Measurements from ENCODE around the gene TSHZ3.

Gene TSHZ3

DNA sequence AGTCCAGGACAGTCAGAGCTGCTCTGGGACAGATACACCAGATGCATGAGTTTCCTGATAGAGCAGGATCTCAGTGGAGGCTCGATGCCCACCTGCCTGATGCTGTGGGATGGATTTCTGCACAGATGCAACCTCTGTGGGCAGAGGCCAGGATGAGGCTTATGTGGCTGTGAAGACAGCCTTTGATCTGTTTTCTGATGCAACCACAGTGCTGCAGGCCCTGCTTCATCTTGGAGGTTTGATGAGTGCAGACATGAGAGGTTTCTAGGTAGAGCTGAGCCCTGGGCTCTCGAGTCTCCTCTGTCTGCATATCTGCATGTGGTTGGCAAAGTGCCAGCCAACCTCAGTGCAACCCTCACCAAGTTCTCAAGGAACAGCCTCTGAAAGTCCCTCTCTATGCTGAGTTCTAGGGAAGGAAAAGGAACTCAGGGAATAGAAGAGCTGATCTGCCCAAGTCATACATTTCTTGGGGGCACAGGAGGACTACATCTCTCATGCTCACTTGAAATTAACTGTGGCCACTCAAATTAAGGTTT, 23.1 kb upstream of the TSHZ3 start:
- TF ChIP-seq, protein P1, sequence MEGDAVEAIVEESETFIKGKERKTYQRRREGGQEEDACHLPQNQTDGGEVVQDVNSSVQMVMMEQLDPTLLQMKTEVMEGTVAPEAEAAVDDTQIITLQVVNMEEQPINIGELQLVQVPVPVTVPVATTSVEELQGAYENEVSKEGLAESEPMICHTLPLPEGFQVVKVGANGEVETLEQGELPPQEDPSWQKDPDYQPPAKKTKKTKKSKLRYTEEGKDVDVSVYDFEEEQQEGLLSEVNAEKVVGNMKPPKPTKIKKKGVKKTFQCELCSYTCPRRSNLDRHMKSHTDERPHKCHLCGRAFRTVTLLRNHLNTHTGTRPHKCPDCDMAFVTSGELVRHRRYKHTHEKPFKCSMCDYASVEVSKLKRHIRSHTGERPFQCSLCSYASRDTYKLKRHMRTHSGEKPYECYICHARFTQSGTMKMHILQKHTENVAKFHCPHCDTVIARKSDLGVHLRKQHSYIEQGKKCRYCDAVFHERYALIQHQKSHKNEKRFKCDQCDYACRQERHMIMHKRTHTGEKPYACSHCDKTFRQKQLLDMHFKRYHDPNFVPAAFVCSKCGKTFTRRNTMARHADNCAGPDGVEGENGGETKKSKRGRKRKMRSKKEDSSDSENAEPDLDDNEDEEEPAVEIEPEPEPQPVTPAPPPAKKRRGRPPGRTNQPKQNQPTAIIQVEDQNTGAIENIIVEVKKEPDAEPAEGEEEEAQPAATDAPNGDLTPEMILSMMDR (IDR thresholded peaks at IDR 0.05), result no peak
- no peak for TF ChIP-seq ZFX (IDR thresholded peaks at IDR 0.05; ENCODE audit: borderline replicate concordance)
- H3K27ac ChIP-seq, result no peak overlapping the region

DNA sequence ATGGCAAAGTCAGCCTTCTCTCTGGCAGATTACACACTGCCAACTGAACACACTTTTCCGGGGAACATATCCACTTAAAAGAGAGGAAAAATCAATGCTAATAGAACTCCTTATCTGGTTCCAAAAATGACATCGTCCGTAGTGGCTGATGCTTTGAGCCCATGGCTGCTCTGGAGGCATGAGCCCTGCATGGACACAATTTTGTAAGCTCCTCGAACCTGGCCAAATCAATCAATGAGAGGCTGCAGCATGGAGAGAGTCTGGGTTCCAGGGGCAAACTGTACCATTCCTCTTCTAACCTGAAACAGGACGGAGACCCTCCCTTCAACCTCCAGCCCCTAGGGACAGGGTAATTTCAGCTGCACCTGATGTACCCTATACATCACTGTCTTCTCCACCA, 21.0 kb upstream of the TSHZ3 start:
- H3K27ac ChIP-seq, result no peak overlapping the region

DNA sequence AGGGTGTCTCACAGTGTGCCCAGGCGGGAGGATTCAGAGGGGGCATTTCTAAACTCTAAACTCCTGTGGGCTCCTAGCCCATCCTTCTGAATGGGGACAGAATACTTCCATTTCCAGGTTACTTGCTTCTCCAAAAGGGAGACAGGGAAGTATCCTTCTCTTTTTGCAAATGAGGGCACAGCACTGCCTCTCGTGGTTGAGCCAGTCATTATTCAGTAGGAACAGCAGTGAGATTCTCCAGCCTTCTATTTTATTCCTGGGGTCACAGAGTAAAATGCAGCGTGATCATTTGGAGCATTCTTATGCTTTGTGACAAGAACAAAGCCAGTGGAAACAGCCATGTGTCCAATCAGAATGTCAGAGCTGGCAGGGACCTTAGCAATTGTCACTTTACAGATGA, 15.7 kb upstream of the TSHZ3 start:
- TF ChIP-seq ZFX (IDR thresholded peaks at IDR 0.05; ENCODE audit: borderline replicate concordance), result no peak
- TF ChIP-seq, protein P1 (IDR thresholded peaks at IDR 0.05), result 0 out of 2 replicates have a peak, but pooled peaks have one; percentile 7
- no peak overlapping the region for H3K27ac ChIP-seq

More for the DNA sequence above, 21.0 kb upstream of the TSHZ3 start:
- TF ChIP-seq ZFX (IDR thresholded peaks at IDR 0.05; ENCODE audit: borderline replicate concordance), result no peak
- TF ChIP-seq, protein P1 (IDR thresholded peaks at IDR 0.05), result no peak

DNA sequence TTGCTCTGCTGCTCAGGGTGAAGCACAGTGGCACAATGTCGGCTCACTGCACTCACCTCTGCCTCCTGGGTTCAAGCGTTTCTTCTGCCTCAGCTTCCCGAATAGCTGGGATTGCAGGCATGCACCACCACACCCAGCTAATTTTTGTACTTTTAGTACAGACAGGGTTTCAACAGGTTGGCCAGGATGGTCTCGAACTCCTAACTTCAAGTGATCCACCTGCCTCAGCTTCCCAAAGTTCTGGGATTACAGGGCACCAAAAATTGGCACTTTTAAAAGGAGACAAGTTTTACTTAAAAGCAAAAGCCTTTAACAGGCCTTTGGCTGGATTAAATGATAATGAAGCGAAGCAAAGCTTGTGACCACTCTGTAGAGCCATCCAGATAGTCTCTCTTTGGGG, 12.5 kb upstream of the TSHZ3 start:
- no peak overlapping the region for H3K27ac ChIP-seq
- TF ChIP-seq, protein P1 (IDR thresholded peaks at IDR 0.05), result no peak
- TF ChIP-seq ZFX (IDR thresholded peaks at IDR 0.05; ENCODE audit: borderline replicate concordance), result no peak

DNA sequence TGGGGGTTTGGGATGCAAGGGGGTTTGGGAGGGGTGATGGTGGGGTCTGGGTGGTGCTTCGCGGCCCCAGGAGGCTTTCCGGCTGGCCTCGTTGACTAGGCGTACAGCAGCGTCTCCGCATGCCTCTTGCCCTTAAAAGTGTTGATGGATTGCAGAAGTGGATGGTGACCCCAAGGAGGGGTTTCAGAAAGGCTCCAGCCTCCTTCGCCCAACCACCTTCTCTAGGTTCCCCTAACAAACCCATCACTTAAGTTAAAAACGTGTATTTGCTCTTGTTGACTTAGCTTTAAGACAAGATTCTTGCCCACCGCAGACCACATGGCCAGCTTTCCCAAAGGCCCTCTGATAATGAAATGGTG, 8.1 kb upstream of the TSHZ3 start:
- TF ChIP-seq, protein P1 (IDR thresholded peaks at IDR 0.05), result no peak; the same call in 1 of the 2 replicates
- TF ChIP-seq ZFX (IDR thresholded peaks at IDR 0.05; ENCODE audit: borderline replicate concordance), result no peak
- no peak overlapping the region for H3K27ac ChIP-seq

DNA sequence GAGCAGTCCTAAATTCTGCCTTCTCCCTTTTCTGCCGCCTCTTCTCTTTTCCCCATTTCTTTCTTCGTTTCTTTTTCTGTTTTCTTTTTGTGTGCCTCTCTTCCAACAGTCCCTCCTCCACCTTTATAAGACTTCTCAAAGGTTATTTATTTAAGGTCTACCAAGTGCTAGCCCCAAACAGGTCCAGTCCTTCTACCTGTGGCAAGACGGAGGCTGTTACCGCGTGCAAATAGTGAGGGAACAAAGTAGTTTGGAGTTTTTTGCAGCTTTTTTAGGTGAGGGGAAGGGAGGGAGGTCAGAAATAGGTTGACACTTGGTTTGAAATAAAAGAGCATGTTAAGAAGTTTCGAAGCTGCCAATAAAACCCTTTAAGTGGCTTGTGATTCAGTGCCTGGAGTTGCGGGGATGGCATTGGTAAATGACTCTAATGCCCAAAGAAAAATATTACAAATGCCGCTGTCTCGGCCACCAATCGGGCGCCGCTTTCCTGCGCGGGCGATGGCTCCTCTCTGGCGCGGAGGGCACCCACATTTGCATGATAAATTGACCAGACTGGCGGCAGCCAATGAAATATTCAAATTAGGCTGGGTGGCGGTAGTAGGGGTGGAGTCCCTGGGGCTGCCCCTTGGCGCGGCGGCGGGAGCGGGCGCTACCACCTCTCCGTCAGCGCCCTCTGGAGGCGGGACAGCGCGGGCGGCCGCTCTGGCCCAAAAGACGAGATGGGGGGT, 7.5 kb upstream of the TSHZ3 start:
- no peak overlapping the region for H3K27ac ChIP-seq
- TF ChIP-seq ZFX (IDR thresholded peaks at IDR 0.05; ENCODE audit: borderline replicate concordance), result no peak
- TF ChIP-seq, protein P1 (IDR thresholded peaks at IDR 0.05), result peak; percentile 35

DNA sequence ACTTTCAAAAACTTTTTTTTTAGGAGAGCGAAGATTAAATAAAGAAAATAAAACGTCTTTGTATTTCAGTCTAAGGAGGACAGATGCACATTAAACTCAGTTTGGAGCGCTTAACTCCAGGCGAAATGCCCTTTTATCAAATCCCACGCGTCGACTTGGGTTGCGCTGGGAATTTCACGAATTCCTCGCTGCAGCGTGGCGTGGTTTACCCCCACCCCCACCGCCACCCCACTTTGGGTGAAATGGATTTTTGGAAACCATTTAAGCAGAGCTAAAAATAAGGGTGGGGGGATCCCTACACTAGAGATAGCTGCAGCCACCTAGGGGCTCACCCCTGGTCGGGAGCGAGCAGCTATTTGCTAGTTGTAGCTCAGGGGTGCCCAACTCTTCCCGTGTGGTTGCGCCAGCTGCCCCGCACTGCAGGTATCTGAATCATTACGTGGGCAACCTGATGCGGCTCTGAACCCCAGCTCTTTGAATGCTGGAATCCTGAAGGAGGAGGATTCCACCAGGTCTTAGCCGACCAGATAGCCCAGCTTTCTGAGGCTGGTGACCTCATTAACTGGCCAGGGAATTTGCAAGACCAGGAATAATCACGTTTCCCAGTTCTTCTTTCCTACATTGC, 6.5 kb upstream of the TSHZ3 start:
- no peak for TF ChIP-seq ZFX (IDR thresholded peaks at IDR 0.05; ENCODE audit: borderline replicate concordance)
- TF ChIP-seq, protein P1 (IDR thresholded peaks at IDR 0.05), result no peak
- no peak overlapping the region for H3K27ac ChIP-seq

All from 22Rv1 (cell line).